Naive B cell (primary cell): ENCODE data around the gene QTRT2. TPM values are rescaled to one million over a fixed set of nuclear protein-coding genes. Genes with fewer than 3 reads are reported as not detected.

ENCODE experiments used
- ATAC-seq, 2 donors: fragments of 150-1000 bp; cut with Tn5 transposase; 2 replicates each; pipeline ENCODE4 v1.10.0; 2021; ENCODE audit warnings: low read depth in 2 of 2, mild to moderate bottlenecking in 2 of 2, moderate library complexity in 2 of 2
- DNase-seq: peaks from one replicate; pipeline ENCODE4 v3.0.0; 2022
- H3K27ac Mint-ChIP-seq, 6 donors: one replicate each; pipeline ENCODE4 v1.8.0; 2020 to 2022; ENCODE audit warnings: mild to moderate bottlenecking in 6 of 6, mixed read lengths in 6 of 6, moderate library complexity in 5 of 6, inconsistent platforms in 2 of 6
- H3K27me3 Mint-ChIP-seq, 3 donors: one replicate each; pipeline ENCODE4 v1.8.0; 2021 to 2022; ENCODE audit warnings: mixed read lengths in 3 of 3, mild to moderate bottlenecking in 1 of 3
- H3K36me3 Mint-ChIP-seq, 2 donors: one replicate each; pipeline ENCODE4 v1.8.0; 2020 to 2022; ENCODE audit warnings: mixed read lengths in 2 of 2, inconsistent platforms in 1 of 2, mild to moderate bottlenecking in 1 of 2
- H3K4me1 Mint-ChIP-seq, 3 donors: one replicate each; pipeline ENCODE4 v1.8.0; 2020 to 2022; ENCODE audit warnings: mixed read lengths in 3 of 3, inconsistent platforms in 1 of 3, mild to moderate bottlenecking in 1 of 3, moderate library complexity in 1 of 3
- H3K4me3 Mint-ChIP-seq, 8 donors: one replicate each; pipeline ENCODE4 v1.8.0; 2020 to 2022; ENCODE audit warnings: mild to moderate bottlenecking in 8 of 8, mixed read lengths in 8 of 8, moderate library complexity in 8 of 8, inconsistent platforms in 2 of 8
- H3K9me3 Mint-ChIP-seq, 7 donors: one replicate each; pipeline ENCODE4 v1.8.0; 2020 to 2022; ENCODE audit warnings: mixed read lengths in 7 of 7, mild to moderate bottlenecking in 5 of 7, inconsistent platforms in 2 of 7, moderate library complexity in 1 of 7
- polyA plus RNA-seq, 6 donors: library from polyadenylated mRNA; unstranded; fragments of 300-500 nt; fragmentation: Illumina TruSeq; gene quantifications; one replicate each; pipeline ENCODE4 v1.2.3, GENCODE V29; 2021; ENCODE audit warnings: low read depth in 6 of 6

The QTRT2 gene
- polyA plus RNA-seq, 6 donors from 2014 or later: 24.8 to 32.7 (median 31.0) TPM

DNA sequence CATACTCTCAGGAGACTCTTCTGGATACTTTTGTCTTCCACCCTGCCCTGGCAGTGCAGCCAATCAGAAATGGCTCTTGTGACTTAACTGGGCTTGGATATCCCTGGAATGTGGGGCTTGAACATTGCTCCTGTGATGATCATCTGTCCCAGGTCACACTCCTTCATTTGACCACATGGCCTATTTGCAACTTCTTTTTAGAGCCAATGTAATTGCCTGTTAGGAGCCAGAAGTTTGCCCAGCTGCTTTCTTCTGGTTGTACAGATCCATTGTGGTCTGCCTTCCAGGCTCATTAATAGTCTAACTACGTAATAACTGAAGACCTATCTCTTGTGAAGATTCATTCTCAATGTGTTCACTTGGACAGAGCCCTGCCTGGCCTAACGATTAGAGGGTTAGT lies 29.8 kb downstream of the QTRT2 start:
- Mint-ChIP-seq H3K4me1 (no peaks in the 10 kb centered on the region), H3K27ac (peak overlapping the region in 1 of 6 donors; percentile 26), H3K9me3 (peaks cover 0 to 3% (median 0%) of the 10 kb centered on the region in 7 donors), H3K36me3 (peaks cover 22 to 42% of the 10 kb centered on the region in 2 donors), H3K4me3 (no peak overlapping the region), H3K27me3 (no peaks in the 10 kb centered on the region)
- ATAC-seq (no peak), DNase-seq (no peak)

DNA sequence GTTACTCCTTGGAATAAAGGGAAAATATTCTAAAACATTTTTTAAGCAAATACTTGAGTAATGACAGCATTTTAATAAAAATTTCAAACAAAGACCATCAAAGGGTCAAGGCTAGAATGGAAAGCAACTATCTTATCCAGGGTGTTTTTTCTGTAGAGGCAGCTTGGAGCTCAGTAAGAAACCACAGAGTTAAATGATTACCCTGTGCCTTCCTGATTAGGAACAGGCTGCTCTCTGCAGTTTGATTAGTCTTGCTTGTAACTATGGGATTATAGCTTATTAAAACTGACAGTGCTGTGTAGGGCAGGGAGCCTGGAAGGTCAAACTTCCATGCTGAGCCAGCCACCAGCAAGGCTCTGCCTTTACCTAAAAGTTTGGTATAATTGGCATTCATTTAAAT lies 33.1 kb downstream of the QTRT2 start:
- H3K4me3 Mint-ChIP-seq: no peak overlapping the region
- ATAC-seq (no peak), DNase-seq (no peak)
- no peak overlapping the region for H3K27ac Mint-ChIP-seq
- H3K9me3 Mint-ChIP-seq: peaks cover 0 to 3% (median 0%) of the 10 kb centered on the region in 7 donors
- H3K27me3 Mint-ChIP-seq: no peaks in the 10 kb centered on the region
- H3K4me1 Mint-ChIP-seq: peaks cover 0 to 5% (median 4%) of the 10 kb centered on the region in 3 donors
- H3K36me3 Mint-ChIP-seq: peaks cover 22 to 29% of the 10 kb centered on the region in 2 donors

DNA sequence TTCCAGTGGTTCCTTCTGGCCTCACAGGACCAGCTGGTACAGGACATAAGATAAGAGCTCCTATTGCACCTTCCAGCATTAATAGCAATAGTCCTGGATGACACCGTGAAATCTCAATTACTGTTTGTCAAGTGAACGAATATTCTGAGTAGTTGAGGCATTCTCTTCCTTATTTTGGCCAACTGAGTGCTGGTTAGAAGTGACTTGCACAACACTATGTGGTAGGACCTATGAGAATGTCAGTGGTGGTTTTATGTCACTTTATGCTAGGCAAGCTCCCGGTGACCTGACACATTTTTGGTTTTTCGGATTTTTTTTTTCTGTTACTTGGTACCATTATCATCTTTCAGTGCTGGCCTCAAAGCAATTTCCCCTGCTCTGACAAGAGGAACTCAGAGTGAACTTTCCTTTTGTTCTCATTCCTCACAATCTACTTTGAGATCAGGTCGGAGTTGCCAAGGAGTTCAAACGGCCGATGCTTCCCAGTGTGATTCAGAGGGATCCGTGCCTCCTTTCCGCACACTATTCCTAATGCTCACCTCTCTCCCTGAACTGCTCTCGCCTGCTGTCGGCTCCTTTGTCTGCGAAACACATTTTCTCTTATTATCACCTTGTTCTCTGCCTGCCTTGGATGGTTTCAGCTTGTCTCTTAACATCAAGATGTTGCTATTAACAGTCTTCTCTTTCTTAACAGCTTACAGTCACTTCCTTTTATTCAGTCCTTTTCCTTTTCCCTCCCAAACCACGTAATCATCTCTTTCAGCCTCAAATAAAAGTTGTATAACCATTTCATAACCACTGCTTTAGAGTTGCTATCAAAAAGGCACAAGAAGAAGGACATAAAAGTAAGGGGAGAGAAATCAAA lies 35.8 kb downstream of the QTRT2 start:
- Mint-ChIP-seq H3K4me3 (no peak overlapping the region), H3K4me1 (peaks cover 0 to 5% (median 4%) of the 10 kb centered on the region in 3 donors), H3K36me3 (peaks cover 6 to 7% of the 10 kb centered on the region in 2 donors), H3K27ac (peak overlapping the region in 2 of 6 donors; percentile 3 to 28), H3K27me3 (peaks cover 0 to 8% (median 7%) of the 10 kb centered on the region in 3 donors), H3K9me3 (peaks cover 0 to 3% (median 0%) of the 10 kb centered on the region in 7 donors)
- DNase-seq: no peak
- no peak for ATAC-seq

DNA sequence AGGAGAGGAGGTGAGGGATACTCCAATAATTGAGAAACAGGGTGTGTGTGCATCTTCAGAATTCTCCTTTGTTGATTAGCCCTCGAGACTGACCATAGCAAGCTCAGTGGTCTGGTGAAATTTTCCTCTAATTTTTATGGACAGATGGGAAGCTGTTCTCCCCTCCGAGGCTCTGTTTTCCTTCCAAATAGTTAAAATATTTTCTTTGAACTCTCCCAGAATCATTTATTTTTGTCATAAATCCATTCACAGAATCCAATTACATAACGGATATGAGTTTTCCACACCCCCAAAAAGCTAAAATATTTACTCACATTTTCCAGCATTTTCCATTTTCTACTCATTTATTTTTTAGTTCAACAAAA lies 36.5 kb downstream of the QTRT2 start:
- H3K27ac Mint-ChIP-seq: peak overlapping the region in 1 of 6 donors; percentile 1
- H3K4me1 Mint-ChIP-seq: peaks cover 0 to 5% (median 4%) of the 10 kb centered on the region in 3 donors
- H3K4me3 Mint-ChIP-seq: no peak overlapping the region
- DNase-seq: no peak
- peaks cover 0 to 8% (median 7%) of the 10 kb centered on the region in 3 donors for H3K27me3 Mint-ChIP-seq
- H3K9me3 Mint-ChIP-seq: peaks cover 0 to 3% (median 0%) of the 10 kb centered on the region in 7 donors
- H3K36me3 Mint-ChIP-seq: peaks cover 0 to 1% of the 10 kb centered on the region in 2 donors
- no peak for ATAC-seq

DNA sequence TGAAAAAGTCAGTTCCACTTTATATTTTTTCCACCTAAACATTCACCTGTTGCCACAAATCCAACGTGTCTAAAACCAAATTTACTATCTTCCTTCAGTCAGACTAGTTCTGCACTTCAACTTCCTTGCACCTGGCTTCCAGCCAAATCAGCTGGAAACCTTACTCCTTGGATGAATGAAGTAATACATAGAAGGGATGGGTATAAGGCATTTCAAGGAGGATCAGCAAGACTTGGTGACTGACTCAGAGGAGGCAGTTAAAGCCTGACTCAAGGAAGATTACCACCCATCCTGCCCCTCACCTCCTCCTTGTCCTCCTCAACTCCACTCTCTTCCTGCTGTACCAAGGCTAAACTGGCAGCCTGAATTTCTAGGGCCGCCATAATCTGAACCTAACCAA lies 37.1 kb downstream of the QTRT2 start:
- H3K4me1 Mint-ChIP-seq: peaks cover 0 to 5% (median 4%) of the 10 kb centered on the region in 3 donors
- H3K36me3 Mint-ChIP-seq: no peaks in the 10 kb centered on the region
- no peak overlapping the region for H3K4me3 Mint-ChIP-seq
- peaks cover 0 to 8% (median 7%) of the 10 kb centered on the region in 3 donors for H3K27me3 Mint-ChIP-seq
- no peak for ATAC-seq
- H3K9me3 Mint-ChIP-seq: peaks cover 0 to 3% (median 0%) of the 10 kb centered on the region in 7 donors
- peak overlapping the region in 3 of 6 donors; percentile 8 to 53 (median 28) for H3K27ac Mint-ChIP-seq
- no peak for DNase-seq

DNA sequence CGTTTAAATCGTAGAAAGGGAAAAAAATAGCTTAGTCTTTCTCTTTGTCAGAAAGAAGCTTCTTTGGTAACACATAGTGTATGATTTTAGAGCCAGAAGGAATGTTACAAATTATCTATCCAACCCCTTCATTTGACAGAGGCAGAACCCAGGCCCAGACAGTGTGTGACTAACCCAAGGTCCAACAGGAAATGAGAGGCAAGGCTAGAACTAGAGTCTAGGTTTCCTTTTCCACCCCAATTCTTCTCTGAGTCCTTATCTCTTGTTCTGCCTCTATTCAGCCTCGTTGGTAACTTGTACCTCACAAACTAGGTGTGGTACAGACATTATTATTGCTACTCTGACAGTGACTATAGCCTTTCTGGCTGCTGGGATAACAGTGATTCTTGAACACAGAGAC lies 39.3 kb downstream of the QTRT2 start:
- H3K4me3 Mint-ChIP-seq: no peak overlapping the region
- no peak overlapping the region for H3K27ac Mint-ChIP-seq
- peaks cover 0 to 3% (median 0%) of the 10 kb centered on the region in 7 donors for H3K9me3 Mint-ChIP-seq
- H3K4me1 Mint-ChIP-seq: peaks cover 0 to 5% (median 4%) of the 10 kb centered on the region in 3 donors
- H3K27me3 Mint-ChIP-seq: peaks cover 6 to 12% (median 8%) of the 10 kb centered on the region in 3 donors
- H3K36me3 Mint-ChIP-seq: no peaks in the 10 kb centered on the region
- ATAC-seq: no peak
- DNase-seq: no peak

DNA sequence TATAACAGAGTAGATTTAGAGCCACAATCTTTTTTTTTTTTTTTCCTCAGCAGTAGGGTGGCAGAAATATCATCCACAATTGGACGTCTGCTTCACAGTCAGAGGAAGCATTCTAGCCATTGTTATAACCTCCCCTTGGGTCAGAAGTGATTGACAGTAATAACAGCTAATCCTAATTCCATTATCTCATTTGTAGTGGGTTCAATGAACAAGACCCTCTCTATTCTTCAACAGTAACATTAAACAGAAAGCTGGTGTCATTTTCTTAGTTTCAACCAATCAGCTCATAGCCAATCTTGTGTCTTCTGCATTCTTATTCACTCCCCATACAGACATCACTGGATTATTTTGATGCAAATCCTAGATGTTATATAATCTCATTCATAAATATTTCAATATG lies 44.6 kb downstream of the QTRT2 start:
- H3K4me1 Mint-ChIP-seq: no peaks in the 10 kb centered on the region
- no peak overlapping the region for H3K4me3 Mint-ChIP-seq
- no peaks in the 10 kb centered on the region for H3K36me3 Mint-ChIP-seq

DNA sequence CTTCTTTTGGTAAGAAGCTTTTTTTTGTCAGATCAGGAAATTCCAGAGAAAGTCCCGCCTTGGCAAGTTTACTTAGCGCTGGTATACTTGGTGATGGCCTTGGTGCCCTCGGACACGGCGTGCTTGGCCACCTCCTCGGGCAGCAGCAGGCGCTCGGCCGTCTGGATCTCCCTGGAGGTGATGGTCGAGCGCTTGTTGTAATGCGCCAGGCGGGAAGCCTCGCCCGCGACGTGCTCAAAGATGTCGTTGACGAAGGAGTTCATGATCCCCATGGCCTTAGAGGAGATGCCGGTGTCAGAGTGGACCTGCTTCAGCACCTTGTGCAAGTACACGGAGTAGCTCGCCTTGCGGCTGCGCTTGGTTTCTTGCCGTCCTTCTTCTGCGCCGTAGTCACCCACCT lies 46.6 kb downstream of the QTRT2 start:
- H3K36me3 Mint-ChIP-seq: no peaks in the 10 kb centered on the region
- H3K4me1 Mint-ChIP-seq: no peaks in the 10 kb centered on the region
- ATAC-seq (no peak), DNase-seq (no peak)
- peaks cover 5 to 12% (median 8%) of the 10 kb centered on the region in 3 donors for H3K27me3 Mint-ChIP-seq
- no peaks in the 10 kb centered on the region for H3K9me3 Mint-ChIP-seq
- H3K4me3 Mint-ChIP-seq: no peak overlapping the region
- H3K27ac Mint-ChIP-seq: no peak overlapping the region

More for the DNA sequence above, 44.6 kb downstream of the QTRT2 start:
- ATAC-seq (no peak), DNase-seq (no peak)
- Mint-ChIP-seq H3K27me3 (peaks cover 8 to 19% (median 13%) of the 10 kb centered on the region in 3 donors), H3K27ac (no peak overlapping the region), H3K9me3 (no peaks in the 10 kb centered on the region)

DNA sequence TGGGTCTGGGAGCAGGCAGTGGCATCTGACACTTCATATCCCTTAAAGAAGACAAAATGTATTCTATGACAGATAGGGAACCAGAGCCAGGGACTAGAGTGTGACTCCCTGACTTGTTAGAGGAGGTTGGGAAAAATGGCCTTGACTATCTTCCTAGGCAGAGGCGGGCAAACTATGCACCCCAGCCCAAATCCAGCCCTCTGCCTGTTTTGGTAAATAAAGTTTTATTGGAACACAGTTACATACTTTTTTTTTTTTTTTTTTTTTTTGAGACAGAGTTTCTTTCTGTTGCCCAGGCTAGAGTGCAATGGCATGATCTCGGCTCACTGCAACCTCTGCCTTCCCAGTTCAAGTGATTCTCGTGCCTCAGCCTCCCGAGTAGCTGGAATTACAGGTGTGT lies 47.3 kb downstream of the QTRT2 start:
- ATAC-seq (no peak), DNase-seq (no peak)
- Mint-ChIP-seq H3K27me3 (peaks cover 5 to 12% (median 8%) of the 10 kb centered on the region in 3 donors), H3K4me3 (no peak overlapping the region), H3K27ac (no peak overlapping the region), H3K9me3 (no peaks in the 10 kb centered on the region), H3K36me3 (no peaks in the 10 kb centered on the region), H3K4me1 (no peaks in the 10 kb centered on the region)

DNA sequence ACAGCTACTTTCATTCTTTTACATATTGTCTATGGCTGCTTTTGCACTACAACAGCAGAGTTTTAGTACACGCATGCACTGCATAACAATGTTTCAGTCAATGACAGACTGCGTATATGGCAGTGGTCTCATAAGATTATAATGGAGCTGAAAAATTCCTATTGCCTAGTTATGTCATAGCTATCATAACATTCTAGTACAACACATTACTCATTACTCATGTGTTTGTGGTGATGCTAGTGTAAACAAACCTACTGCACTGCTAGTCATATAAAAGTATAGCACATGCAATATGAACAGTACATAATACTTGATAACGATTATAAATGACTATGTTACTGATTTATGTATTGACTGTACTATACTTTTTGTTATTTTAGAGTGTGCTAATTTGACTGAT lies 47.9 kb downstream of the QTRT2 start:
- no peaks in the 10 kb centered on the region for H3K9me3 Mint-ChIP-seq
- no peak for ATAC-seq
- peaks cover 5 to 13% (median 8%) of the 10 kb centered on the region in 3 donors for H3K27me3 Mint-ChIP-seq
- H3K4me3 Mint-ChIP-seq: no peak overlapping the region
- H3K4me1 Mint-ChIP-seq: no peaks in the 10 kb centered on the region
- DNase-seq: no peak
- H3K36me3 Mint-ChIP-seq: no peaks in the 10 kb centered on the region
- H3K27ac Mint-ChIP-seq: no peak overlapping the region

DNA sequence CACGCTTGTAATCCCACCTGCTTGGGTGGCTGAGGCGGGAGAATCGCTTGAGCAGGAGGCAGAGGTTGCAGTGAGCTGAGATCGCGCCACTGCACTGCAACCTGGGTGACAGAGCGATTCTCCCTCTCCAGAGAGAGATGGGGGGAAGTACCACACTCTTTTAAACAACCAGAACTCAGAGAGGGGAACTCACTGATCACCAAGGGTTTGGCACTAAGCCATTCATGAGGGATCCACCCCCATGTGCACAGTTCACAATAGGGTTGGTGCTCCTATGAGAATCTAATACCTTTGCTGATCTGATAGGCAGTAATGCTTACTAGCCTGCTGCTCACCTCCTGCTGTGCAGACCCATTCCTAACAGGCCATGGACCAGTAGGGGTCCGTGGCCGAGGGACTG lies 51.6 kb downstream of the QTRT2 start:
- no peak for DNase-seq
- Mint-ChIP-seq H3K27me3 (peaks cover 0 to 11% (median 0%) of the 10 kb centered on the region in 3 donors), H3K9me3 (no peaks in the 10 kb centered on the region), H3K36me3 (no peaks in the 10 kb centered on the region), H3K27ac (no peak overlapping the region), H3K4me1 (no peaks in the 10 kb centered on the region), H3K4me3 (no peak overlapping the region)
- ATAC-seq: no peak

DNA sequence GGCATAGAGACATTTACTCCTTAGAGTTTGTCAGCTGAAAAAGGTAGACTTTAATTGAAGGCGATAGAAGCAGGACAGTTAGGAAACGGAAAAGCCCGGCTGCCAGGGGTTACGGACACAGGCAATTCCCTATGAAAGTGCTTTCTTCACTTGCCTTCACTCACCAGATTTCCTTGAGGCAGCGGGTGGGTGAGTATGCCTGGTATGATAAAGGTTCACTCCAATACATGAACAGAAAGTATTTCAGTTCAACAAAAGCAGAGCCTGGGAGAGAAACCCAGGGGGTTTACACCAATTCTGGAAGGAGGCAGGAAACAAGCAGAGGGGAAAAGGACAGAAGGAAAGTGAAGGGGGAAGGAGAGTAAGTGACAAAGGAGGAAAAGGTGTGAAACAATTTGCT lies 53.9 kb downstream of the QTRT2 start:
- H3K4me3 Mint-ChIP-seq: no peak overlapping the region
- no peaks in the 10 kb centered on the region for H3K36me3 Mint-ChIP-seq

DNA sequence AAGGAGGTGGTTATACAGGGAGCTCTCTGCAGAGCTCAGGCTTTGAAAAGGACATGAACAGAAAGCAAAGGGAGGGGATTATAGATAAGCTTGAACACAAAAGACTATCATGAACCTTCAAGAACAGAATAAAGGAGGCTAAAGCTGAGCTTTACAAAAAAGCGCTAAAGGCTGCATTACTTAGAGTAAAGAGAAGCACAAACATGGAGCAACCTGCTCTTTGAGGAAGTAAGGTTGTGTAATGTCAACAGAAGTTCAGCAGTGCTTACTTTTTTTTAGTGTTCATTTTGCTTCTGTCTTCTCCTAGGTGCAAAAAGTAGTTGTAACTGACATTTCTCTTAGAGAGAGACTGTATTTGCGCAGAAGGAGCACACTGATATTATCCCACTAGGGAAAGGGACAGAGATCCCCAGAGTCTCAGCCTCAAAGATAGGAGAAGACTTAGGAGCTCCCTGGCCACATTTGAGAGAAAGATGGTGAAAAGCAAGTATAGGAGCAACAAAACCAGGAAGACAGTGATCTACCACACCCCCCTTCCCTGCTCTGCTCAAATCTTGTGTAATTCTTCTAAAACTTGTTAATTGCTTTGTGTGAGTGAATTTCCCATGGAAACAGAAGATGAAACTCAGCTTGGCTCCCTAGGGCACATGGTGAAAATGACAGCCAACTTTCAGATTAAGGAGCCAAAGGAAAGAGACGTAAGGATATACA lies 54.7 kb downstream of the QTRT2 start:
- Mint-ChIP-seq H3K9me3 (no peaks in the 10 kb centered on the region), H3K27ac (no peak overlapping the region), H3K36me3 (no peaks in the 10 kb centered on the region), H3K4me3 (no peak overlapping the region), H3K27me3 (peaks cover 0 to 11% (median 0%) of the 10 kb centered on the region in 3 donors), H3K4me1 (no peaks in the 10 kb centered on the region)
- no peak for ATAC-seq
- DNase-seq: no peak

More for the DNA sequence above, 53.9 kb downstream of the QTRT2 start:
- no peak for DNase-seq
- H3K9me3 Mint-ChIP-seq: no peaks in the 10 kb centered on the region
- peak overlapping the region in 1 of 6 donors; percentile 22 for H3K27ac Mint-ChIP-seq
- ATAC-seq: no peak
- H3K4me1 Mint-ChIP-seq: no peaks in the 10 kb centered on the region
- peaks cover 0 to 11% (median 0%) of the 10 kb centered on the region in 3 donors for H3K27me3 Mint-ChIP-seq
